ENCODE measurements around the gene GSTCD.

GSTCD gene

DNA sequence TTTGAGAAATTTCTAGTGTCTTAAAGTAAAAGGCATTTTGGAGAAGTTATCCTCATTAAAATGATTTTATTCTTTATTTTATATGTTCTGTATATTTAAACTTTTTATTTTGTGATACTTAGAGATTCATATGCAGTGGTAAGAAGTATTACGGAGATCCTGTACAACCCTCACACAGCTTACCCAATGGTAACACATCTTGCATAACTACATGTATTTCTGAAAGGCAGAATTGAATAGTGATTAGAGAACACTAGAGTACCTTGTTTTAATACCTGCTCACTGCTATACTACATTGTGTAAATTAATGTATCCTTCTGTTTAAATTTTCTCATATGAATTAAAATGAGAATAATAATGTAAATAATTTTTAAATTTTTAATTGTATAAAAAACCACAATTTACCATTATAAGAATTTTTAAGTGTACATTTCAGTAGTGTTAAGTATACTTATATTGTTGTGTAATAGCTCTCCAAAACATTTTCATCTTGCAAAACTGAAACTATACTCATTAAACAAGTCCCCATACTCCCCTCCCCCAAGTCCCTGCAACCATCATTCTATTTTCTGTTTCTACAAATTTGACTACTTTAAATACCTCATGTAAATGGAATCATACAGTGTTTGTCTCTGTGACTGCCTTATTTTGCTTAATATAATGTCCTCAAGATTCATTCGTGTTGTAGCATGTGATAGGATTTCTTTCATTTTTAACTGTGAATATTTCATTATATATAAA, 45.5 kb upstream of the GSTCD start:
- H2BK15ac ChIP-seq (ENCODE audit: low read depth, poor library complexity, severe bottlenecking): no peak overlapping the region
- H2AFZ ChIP-seq (ENCODE audit: low read depth, low read length): no peak overlapping the region
- H2BK120ac ChIP-seq (ENCODE audit: low read depth, low read length): no peak overlapping the region
- H4K91ac ChIP-seq (ENCODE audit: low read length): no peak overlapping the region
- no peak overlapping the region for H3K4ac ChIP-seq (ENCODE audit: low read depth in 1 of 2, low read length in 2 of 2)
- no peaks in the 10 kb centered on the region for H3K79me1 ChIP-seq (replicated peaks; ENCODE audit: low read length, poor library complexity, severe bottlenecking)
- H3K4me1 ChIP-seq (ENCODE audit: control insufficient read depth, insufficient read depth, low read depth, low read length): no peaks in the 10 kb centered on the region
- H3K36me3 ChIP-seq (ENCODE audit: control insufficient read depth in 1 of 2, insufficient read depth in 2 of 2, low read depth in 1 of 2, low read length in 2 of 2): no peaks in the 10 kb centered on the region
- H2BK12ac ChIP-seq (ENCODE audit: low read length in 2 of 2): no peak overlapping the region
- H3K9ac ChIP-seq (ENCODE audit: low read length): no peak overlapping the region
- H2BK5ac ChIP-seq (ENCODE audit: low read depth, low read length, poor library complexity, severe bottlenecking): no peak overlapping the region
- H3K27ac ChIP-seq (ENCODE audit: low read length, poor library complexity, severe bottlenecking): no peak overlapping the region
- no peak overlapping the region for H3K4me3 ChIP-seq (ENCODE audit: insufficient read depth in 1 of 2, low read depth in 1 of 2, low read length in 2 of 2)
- H3K27me3 ChIP-seq (ENCODE audit: control insufficient read depth in 1 of 2, insufficient read depth in 1 of 2, low read length in 2 of 2): no peaks in the 10 kb centered on the region
- no peak overlapping the region for H3K18ac ChIP-seq (ENCODE audit: low read depth in 1 of 2, low read length in 2 of 2)
- H4K8ac ChIP-seq (ENCODE audit: low read length): no peak overlapping the region
- no peak overlapping the region for H3K4me2 ChIP-seq (ENCODE audit: low read length, poor library complexity, severe bottlenecking)
- H3K23ac ChIP-seq (ENCODE audit: low read length in 2 of 2): no peak overlapping the region
- H2AK5ac ChIP-seq (ENCODE audit: low read length, severe bottlenecking): no peak overlapping the region
- no CpG with 5 or more reads among the region's 2 CpGs for WGBS
- H3K14ac ChIP-seq (ENCODE audit: low read length in 2 of 2): no peak overlapping the region
- H3K9me3 ChIP-seq (ENCODE audit: control insufficient read depth, low read length): no peaks in the 10 kb centered on the region
- DNase-seq: no peak

DNA sequence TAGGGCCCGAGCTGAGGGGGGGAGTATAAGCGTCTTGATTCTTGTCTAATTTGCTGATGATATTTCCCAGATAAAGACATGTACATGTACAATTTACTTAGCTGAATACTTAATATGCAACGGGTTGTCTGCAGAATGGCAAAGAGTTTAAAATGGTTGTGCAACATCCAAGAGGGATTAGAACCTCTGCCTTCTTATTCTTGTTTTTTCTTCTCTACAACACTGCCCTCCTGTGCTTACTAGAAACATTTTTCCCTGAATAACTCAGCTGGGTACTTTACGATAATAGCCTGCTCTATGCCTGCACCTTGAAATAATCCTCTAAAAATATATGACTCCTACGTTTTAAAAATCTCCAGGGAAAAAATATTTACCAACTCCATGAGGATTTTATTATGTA, 41.9 kb upstream of the GSTCD start:
- H3K4me1 ChIP-seq (ENCODE audit: control insufficient read depth, insufficient read depth, low read depth, low read length): no peaks in the 10 kb centered on the region
- H2BK15ac ChIP-seq (ENCODE audit: low read depth, poor library complexity, severe bottlenecking): no peak overlapping the region
- H3K23ac ChIP-seq (ENCODE audit: low read length in 2 of 2): no peak overlapping the region
- no peak overlapping the region for H2AFZ ChIP-seq (ENCODE audit: low read depth, low read length)
- no peak overlapping the region for H2AK5ac ChIP-seq (ENCODE audit: low read length, severe bottlenecking)
- H4K91ac ChIP-seq (ENCODE audit: low read length): no peak overlapping the region
- no peak overlapping the region for H2BK120ac ChIP-seq (ENCODE audit: low read depth, low read length)
- H3K14ac ChIP-seq (ENCODE audit: low read length in 2 of 2): no peak overlapping the region
- no peak overlapping the region for H4K8ac ChIP-seq (ENCODE audit: low read length)
- H3K27ac ChIP-seq (ENCODE audit: low read length, poor library complexity, severe bottlenecking): no peak overlapping the region
- H3K36me3 ChIP-seq (ENCODE audit: control insufficient read depth in 1 of 2, insufficient read depth in 2 of 2, low read depth in 1 of 2, low read length in 2 of 2): no peaks in the 10 kb centered on the region
- H3K9ac ChIP-seq (ENCODE audit: low read length): no peak overlapping the region
- H3K4me2 ChIP-seq (ENCODE audit: low read length, poor library complexity, severe bottlenecking): no peak overlapping the region
- no peak overlapping the region for H3K4me3 ChIP-seq (ENCODE audit: insufficient read depth in 1 of 2, low read depth in 1 of 2, low read length in 2 of 2)
- no peak overlapping the region for H2BK12ac ChIP-seq (ENCODE audit: low read length in 2 of 2)
- WGBS: 29% methylated on average over 3 of the region's 5 CpGs
- H3K79me1 ChIP-seq (replicated peaks; ENCODE audit: low read length, poor library complexity, severe bottlenecking): no peaks in the 10 kb centered on the region
- no peaks in the 10 kb centered on the region for H3K27me3 ChIP-seq (ENCODE audit: control insufficient read depth in 1 of 2, insufficient read depth in 1 of 2, low read length in 2 of 2)
- peak; percentile 38 for DNase-seq
- no peak overlapping the region for H3K4ac ChIP-seq (ENCODE audit: low read depth in 1 of 2, low read length in 2 of 2)
- H2BK5ac ChIP-seq (ENCODE audit: low read depth, low read length, poor library complexity, severe bottlenecking): no peak overlapping the region
- no peaks in the 10 kb centered on the region for H3K9me3 ChIP-seq (ENCODE audit: control insufficient read depth, low read length)
- H3K18ac ChIP-seq (ENCODE audit: low read depth in 1 of 2, low read length in 2 of 2): no peak overlapping the region

DNA sequence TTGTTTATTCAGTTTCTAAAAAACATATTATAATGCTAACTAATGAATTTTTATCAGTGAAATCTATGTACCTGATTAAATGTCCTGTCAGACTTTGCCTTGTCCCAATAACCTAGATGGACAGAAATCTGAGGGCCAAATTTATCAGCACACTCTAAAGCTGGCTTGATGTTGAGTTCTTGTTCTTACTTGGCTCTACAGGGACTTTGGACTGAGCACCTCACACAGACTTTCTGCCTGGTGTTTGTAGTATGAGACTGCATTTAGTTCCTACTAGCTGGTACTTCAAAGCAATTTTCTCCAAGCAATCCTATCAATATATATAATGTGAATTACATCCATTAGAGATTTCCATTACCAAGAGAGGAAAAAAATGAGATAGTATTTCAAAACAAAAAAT, 37.9 kb upstream of the GSTCD start:
- Histone ChIP-seq H2AK5ac (ENCODE audit: low read length, severe bottlenecking) (no peak overlapping the region), H2BK5ac (ENCODE audit: low read depth, low read length, poor library complexity, severe bottlenecking) (no peak overlapping the region), H2BK12ac (ENCODE audit: low read length in 2 of 2) (no peak overlapping the region), H4K8ac (ENCODE audit: low read length) (no peak overlapping the region), H2BK15ac (ENCODE audit: low read depth, poor library complexity, severe bottlenecking) (no peak overlapping the region), H3K27ac (ENCODE audit: low read length, poor library complexity, severe bottlenecking) (no peak overlapping the region), H3K4me3 (ENCODE audit: insufficient read depth in 1 of 2, low read depth in 1 of 2, low read length in 2 of 2) (no peak overlapping the region), H3K23ac (ENCODE audit: low read length in 2 of 2) (no peak overlapping the region), H3K36me3 (ENCODE audit: control insufficient read depth in 1 of 2, insufficient read depth in 2 of 2, low read depth in 1 of 2, low read length in 2 of 2) (no peaks in the 10 kb centered on the region), H3K4me2 (ENCODE audit: low read length, poor library complexity, severe bottlenecking) (no peak overlapping the region), H3K27me3 (ENCODE audit: control insufficient read depth in 1 of 2, insufficient read depth in 1 of 2, low read length in 2 of 2) (no peaks in the 10 kb centered on the region), H3K14ac (ENCODE audit: low read length in 2 of 2) (no peak overlapping the region), H3K4me1 (ENCODE audit: control insufficient read depth, insufficient read depth, low read depth, low read length) (no peaks in the 10 kb centered on the region), H3K79me1 (replicated peaks; ENCODE audit: low read length, poor library complexity, severe bottlenecking) (no peaks in the 10 kb centered on the region), H4K91ac (ENCODE audit: low read length) (no peak overlapping the region), H2AFZ (ENCODE audit: low read depth, low read length) (no peak overlapping the region), H3K4ac (ENCODE audit: low read depth in 1 of 2, low read length in 2 of 2) (no peak overlapping the region), H2BK120ac (ENCODE audit: low read depth, low read length) (no peak overlapping the region), H3K18ac (ENCODE audit: low read depth in 1 of 2, low read length in 2 of 2) (no peak overlapping the region), H3K9ac (ENCODE audit: low read length) (no peak overlapping the region), H3K9me3 (ENCODE audit: control insufficient read depth, low read length) (no peaks in the 10 kb centered on the region)
- no peak for DNase-seq

DNA sequence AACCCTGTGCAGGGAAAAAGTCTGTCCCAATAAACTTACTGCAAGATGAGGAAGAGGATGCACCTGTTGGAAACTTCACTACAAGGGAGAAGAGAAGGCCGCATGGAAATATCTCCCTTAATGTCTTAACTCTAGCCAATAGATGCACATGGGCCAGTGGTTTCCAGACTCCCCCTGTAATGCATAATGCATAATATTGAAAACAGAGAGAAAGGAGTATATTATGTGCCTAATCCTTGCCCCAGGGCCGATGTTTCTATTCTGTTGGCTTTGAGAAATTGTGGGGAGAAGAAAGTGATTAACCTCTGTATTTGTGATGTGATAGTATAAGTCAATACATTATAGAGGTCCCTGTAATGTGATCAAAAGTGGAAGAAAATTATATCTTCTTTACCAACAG, 37.3 kb upstream of the GSTCD start:
- H3K14ac ChIP-seq (ENCODE audit: low read length in 2 of 2): no peak overlapping the region
- H4K91ac ChIP-seq (ENCODE audit: low read length): no peak overlapping the region
- DNase-seq: no peak
- H3K27ac ChIP-seq (ENCODE audit: low read length, poor library complexity, severe bottlenecking): no peak overlapping the region
- H2AK5ac ChIP-seq (ENCODE audit: low read length, severe bottlenecking): no peak overlapping the region
- no peaks in the 10 kb centered on the region for H3K4me1 ChIP-seq (ENCODE audit: control insufficient read depth, insufficient read depth, low read depth, low read length)
- H3K9ac ChIP-seq (ENCODE audit: low read length): no peak overlapping the region
- no peak overlapping the region for H2BK120ac ChIP-seq (ENCODE audit: low read depth, low read length)
- H3K9me3 ChIP-seq (ENCODE audit: control insufficient read depth, low read length): no peaks in the 10 kb centered on the region
- H3K4me3 ChIP-seq (ENCODE audit: insufficient read depth in 1 of 2, low read depth in 1 of 2, low read length in 2 of 2): no peak overlapping the region
- H3K4me2 ChIP-seq (ENCODE audit: low read length, poor library complexity, severe bottlenecking): no peak overlapping the region
- H3K4ac ChIP-seq (ENCODE audit: low read depth in 1 of 2, low read length in 2 of 2): no peak overlapping the region
- H3K18ac ChIP-seq (ENCODE audit: low read depth in 1 of 2, low read length in 2 of 2): no peak overlapping the region
- no peaks in the 10 kb centered on the region for H3K36me3 ChIP-seq (ENCODE audit: control insufficient read depth in 1 of 2, insufficient read depth in 2 of 2, low read depth in 1 of 2, low read length in 2 of 2)
- H3K23ac ChIP-seq (ENCODE audit: low read length in 2 of 2): no peak overlapping the region
- no peaks in the 10 kb centered on the region for H3K79me1 ChIP-seq (replicated peaks; ENCODE audit: low read length, poor library complexity, severe bottlenecking)
- H4K8ac ChIP-seq (ENCODE audit: low read length): no peak overlapping the region
- no peak overlapping the region for H2BK15ac ChIP-seq (ENCODE audit: low read depth, poor library complexity, severe bottlenecking)
- H2BK12ac ChIP-seq (ENCODE audit: low read length in 2 of 2): no peak overlapping the region
- no peaks in the 10 kb centered on the region for H3K27me3 ChIP-seq (ENCODE audit: control insufficient read depth in 1 of 2, insufficient read depth in 1 of 2, low read length in 2 of 2)
- H2BK5ac ChIP-seq (ENCODE audit: low read depth, low read length, poor library complexity, severe bottlenecking): no peak overlapping the region
- 100% methylated on average over 1 of the region's 2 CpGs for WGBS
- H2AFZ ChIP-seq (ENCODE audit: low read depth, low read length): no peak overlapping the region

All from mesenchymal stem cell (in vitro differentiated cells and primary cell).